Measurements from ENCODE around the gene TTI1.

GRCh38 chr20:38021087-38021772 is 12.0 kb downstream of the TTI1 start:
- TF ChIP-seq CTCF (IDR thresholded peaks at IDR 0.05) (no peak), POLR2AphosphoS5 (IDR thresholded peaks at IDR 0.05) (no peak)

Measured in gastroesophageal sphincter (tissue), 3 donors.